Adrenal gland (tissue), 12 donors: ENCODE measurements around the gene ITGA6. TPM values are rescaled to one million over a fixed set of nuclear protein-coding genes. Genes with fewer than 3 reads are reported as not detected.

ENCODE experiments used
- DNase-seq, 7 donors: peaks; one replicate each; pipeline ENCODE4 v3.0.0-alpha.2; 2019 to 2020
- H3K27ac ChIP-seq, 5 donors: fragments of 200-600 bp; sonication (generic) in 4 of 5; 1 replicate in 3 of 5; 2 replicates in 2 of 5; pipeline versions ENCODE4 v1.5.1 to v1.8.0; 2016 to 2020; ENCODE audit warnings: mild to moderate bottlenecking in 1 of 5
- H3K27me3 ChIP-seq: fragments of 200-600 bp; 2 replicates; pipeline ENCODE4 v1.8.0; 2021
- H3K36me3 ChIP-seq, 2 donors: fragments of 200-600 bp; replicated peaks in 1 of 2; 1 replicate in 1 of 2; 2 replicates in 1 of 2; pipeline versions ENCODE4 v1.5.1 to v1.8.0; 2018 to 2022
- H3K4me1 ChIP-seq, 2 donors: fragments of 200-600 bp; replicated peaks in 1 of 2; 1 replicate in 1 of 2; 2 replicates in 1 of 2; pipeline versions ENCODE4 v1.5.1 to v1.8.0; 2018 to 2021
- H3K4me3 ChIP-seq, 4 donors: fragments of 200-600 bp; sonication (generic) in 3 of 4; one replicate each; pipeline ENCODE4 v1.5.1; 2016 to 2018
- H3K9me3 ChIP-seq, 3 donors: fragments of 200-600 bp; sonication (generic) in 1 of 3; replicated peaks in 1 of 3; 1 replicate in 2 of 3; 2 replicates in 1 of 3; pipeline versions ENCODE4 v1.5.1 to v1.8.0; 2016 to 2021
- POLR2A ChIP-seq, 2 donors: fragments of 450-650 bp; IDR thresholded peaks; one replicate each; pipeline ENCODE4 v1.6.1; 2017; ENCODE audit warnings: antibody characterized with exemption in 2 of 2, mild to moderate bottlenecking in 2 of 2, moderate library complexity in 1 of 2
- WGBS, 4 donors: extraction: QIAGEN DNeasy Blood & Tissue Kit in 2 of 4; methylation state at CpG; one replicate each; pipeline versions ENCODE4 v1.1.5 to v1.1.7; 2013 to 2017; 5-methylcytosine and 5-hydroxymethylcytosine counted together
- intact Hi-C, 2 donors: fragments of 100-400 bp; cut with DNase I; formaldehyde crosslinking; loops; one replicate each; pipeline versions ENCODE4 v1.14.1 to v1.15.0; 2022 to 2023
- polyA plus RNA-seq, 3 donors: library from polyadenylated mRNA; stranded (reverse); fragments of 200-250 nt in 2 of 3; fragments of 350-450 nt in 1 of 3; fragmentation: Illumina TruSeq in 1 of 3; extraction: RNeasy Lipid Tissue Mini Kit (QIAGEN cat#74804) in 1 of 3; gene quantifications; one replicate each; pipeline ENCODE4 v1.2.3, GENCODE V29; 2013 to 2014
- total RNA-seq, 9 donors: library from RNA; depleted of rRNA in 4 of 9; stranded (reverse); fragments of >200 nt in 4 of 9; fragments of 120-200 nt in 1 of 9; fragmentation: NEBNext Ultra II Directional in 1 of 9; extraction: Animal tissue kit (Norgen Biotek cat#: 25700) in 1 of 9; gene quantifications; one replicate each; pipeline versions ENCODE4 v1.1.0 to v1.2.4, GENCODE V29; 2013 to 2023
- TF ChIP-seq, protein P1 (sequence below), 6 experiments: fragments of 450-650 bp in 4 of 6; fragments of 200-600 bp in 2 of 6; sonication (generic) in 1 of 6; IDR thresholded peaks; 1 replicate in 5 of 6; 2 replicates in 1 of 6; pipeline versions ENCODE4 v1.5.1 to v1.8.0; 2016 to 2021; ENCODE audit warnings: antibody characterized with exemption in 6 of 6, mild to moderate bottlenecking in 2 of 6, moderate library complexity in 1 of 6
- donor health status: healthy with polysubstance abuse.
- donor health status: Bipolar disorder and iron deficiency.
- donor health status: DM: yes; HTN: yes; CAD: no.
- donor health status: DM: no; HTN: no; CAD: no.
- donor health status: DM: no; HTN: no; CAD: no.
- donor health status: DM: yes; HTN: yes; CAD: no.

Gene ITGA6
- total and polyA plus RNA-seq, 12 donors = 5.1 to 20.3 (median 10.0) TPM

DNA sequence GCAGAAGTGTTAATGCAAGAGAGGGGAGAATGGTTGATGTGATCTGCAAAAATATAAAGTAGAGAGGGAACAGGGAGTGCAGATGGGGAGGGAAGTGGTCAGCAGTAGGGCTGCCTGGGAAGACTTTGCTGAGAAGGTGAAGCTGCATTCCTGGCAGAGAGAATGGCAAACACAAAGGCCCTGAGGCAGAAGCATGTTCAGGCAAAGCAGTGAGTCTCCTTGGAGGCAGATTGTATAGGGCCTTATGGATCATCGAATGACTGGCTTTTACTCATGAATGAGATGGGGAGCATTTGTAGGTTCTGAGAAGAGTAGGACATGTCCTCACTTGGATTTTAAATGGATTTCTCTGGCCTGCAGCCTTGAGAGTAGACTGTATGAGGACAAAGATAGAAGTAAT is 9.5 kb downstream of the ITGA6 start:
- DNase-seq = no peak
- TF ChIP-seq, protein P1, sequence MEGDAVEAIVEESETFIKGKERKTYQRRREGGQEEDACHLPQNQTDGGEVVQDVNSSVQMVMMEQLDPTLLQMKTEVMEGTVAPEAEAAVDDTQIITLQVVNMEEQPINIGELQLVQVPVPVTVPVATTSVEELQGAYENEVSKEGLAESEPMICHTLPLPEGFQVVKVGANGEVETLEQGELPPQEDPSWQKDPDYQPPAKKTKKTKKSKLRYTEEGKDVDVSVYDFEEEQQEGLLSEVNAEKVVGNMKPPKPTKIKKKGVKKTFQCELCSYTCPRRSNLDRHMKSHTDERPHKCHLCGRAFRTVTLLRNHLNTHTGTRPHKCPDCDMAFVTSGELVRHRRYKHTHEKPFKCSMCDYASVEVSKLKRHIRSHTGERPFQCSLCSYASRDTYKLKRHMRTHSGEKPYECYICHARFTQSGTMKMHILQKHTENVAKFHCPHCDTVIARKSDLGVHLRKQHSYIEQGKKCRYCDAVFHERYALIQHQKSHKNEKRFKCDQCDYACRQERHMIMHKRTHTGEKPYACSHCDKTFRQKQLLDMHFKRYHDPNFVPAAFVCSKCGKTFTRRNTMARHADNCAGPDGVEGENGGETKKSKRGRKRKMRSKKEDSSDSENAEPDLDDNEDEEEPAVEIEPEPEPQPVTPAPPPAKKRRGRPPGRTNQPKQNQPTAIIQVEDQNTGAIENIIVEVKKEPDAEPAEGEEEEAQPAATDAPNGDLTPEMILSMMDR (IDR thresholded peaks at IDR 0.05) = no peak
- TF ChIP-seq POLR2A (IDR thresholded peaks at IDR 0.05) = no peak
- no peak overlapping the region for H3K4me3 ChIP-seq
- H3K36me3 ChIP-seq = no peaks in the 10 kb centered on the region
- no peak overlapping the region for H3K27ac ChIP-seq
- peaks cover 0 to 26% of the 10 kb centered on the region in 2 donors for H3K4me1 ChIP-seq
- 92 to 96% (median 95%) methylated on average over 1 of the region's 1 CpG for WGBS, 4 donors
- intact Hi-C loops = loop anchor here in 1 of 2 donors (10.0 kb wide), 1 partner anchor 1842 kb away; no protein-coding TSS in a partner anchor
- H3K9me3 ChIP-seq = no peaks in the 10 kb centered on the region
- no peaks in the 10 kb centered on the region for H3K27me3 ChIP-seq

DNA sequence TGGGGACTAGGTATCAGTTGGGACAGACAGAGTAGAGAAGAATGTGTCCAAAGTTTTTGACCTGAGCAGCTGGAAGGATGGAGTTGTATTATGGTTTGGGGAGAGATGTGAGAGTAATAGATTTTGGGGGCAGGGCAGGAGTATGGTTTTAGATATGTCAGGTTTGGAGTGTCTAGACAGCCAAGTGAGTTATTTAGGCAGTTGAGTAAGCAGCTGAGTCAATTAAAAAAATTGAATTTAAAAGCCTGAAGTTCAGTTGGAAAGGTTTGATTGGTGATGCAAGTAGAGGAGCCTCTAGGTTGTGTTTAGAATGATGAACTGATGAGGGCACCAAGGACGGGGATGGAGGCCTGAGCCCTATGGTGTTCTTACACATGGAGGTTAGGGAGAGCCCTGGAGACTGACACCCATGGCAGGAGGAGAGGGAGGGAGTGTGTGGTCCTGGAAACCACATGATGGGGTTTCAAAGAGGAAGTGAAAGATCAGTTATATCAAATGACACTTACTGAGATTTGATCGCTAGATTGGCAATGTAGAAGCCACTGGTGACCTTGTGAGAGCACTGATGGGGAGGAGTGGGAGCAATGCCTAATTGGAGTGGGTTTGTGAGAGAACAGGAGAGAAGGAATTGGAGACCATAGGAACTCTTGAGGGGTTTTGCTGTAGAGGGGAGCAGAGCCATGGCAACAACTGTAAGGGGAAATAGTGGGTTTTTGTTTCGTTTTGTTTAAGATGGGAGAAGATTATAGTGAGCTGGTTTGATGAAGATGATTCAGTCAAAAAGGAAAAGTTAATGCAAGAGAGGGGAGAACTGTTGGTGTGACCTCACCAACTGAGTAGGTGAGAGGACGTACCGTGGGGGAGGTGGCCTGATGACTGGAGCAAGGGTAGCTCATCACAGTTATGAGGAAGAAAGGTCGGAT is 10.3 kb downstream of the ITGA6 start:
- Histone ChIP-seq H3K36me3 (no peaks in the 10 kb centered on the region), H3K27ac (no peak overlapping the region), H3K27me3 (no peaks in the 10 kb centered on the region), H3K4me3 (no peak overlapping the region), H3K9me3 (no peaks in the 10 kb centered on the region), H3K4me1 (peaks cover 0 to 20% of the 10 kb centered on the region in 2 donors)
- intact Hi-C loops = loop anchor here in 1 of 2 donors (10.0 kb wide), 1 partner anchor 1843 kb away; no protein-coding TSS in a partner anchor
- DNase-seq = no peak
- TF ChIP-seq, protein P1 (IDR thresholded peaks at IDR 0.05) = no peak
- no peak for TF ChIP-seq POLR2A (IDR thresholded peaks at IDR 0.05)
- 73 to 78% (median 75%) methylated on average over 6 of the region's 6 CpGs for WGBS, 4 donors

DNA sequence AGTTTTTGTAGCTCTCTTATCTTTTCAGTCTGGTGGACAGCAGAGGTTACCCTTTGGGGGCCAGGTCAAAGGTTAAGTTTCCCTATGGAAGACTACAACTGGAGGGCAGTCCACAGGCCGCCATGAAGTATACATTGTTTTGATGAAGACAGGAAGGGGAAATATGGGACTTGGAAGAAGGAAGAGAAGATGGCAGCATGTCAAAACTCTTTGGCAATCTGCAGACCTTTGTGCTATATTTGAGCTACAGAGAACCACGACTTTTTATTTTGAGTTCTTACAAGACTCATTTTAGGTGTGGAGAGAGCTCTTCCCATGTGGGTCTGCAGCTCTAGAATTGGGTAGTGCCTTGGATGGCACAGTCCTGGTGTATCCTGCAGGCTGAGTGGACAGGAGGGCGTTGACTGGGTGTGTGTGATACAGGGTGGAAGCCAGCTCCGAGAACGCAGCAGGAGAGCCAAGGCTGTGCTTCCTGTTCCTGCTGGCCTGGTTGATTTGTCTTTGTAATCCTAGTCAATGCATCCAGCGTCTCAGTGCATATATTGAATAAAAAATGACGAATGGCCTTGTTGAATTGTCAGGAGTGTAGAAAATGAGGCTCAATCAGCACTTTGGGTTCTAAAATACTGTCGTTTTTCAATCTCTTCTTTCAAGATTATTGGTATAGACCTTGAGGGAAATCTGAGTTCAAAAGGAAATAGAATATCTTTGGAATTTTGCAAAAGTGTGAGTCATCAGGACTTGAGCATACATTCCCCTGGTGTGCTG is 11.5 kb downstream of the ITGA6 start:
- Histone ChIP-seq H3K4me3 (no peak overlapping the region), H3K4me1 (peaks cover 0 to 20% of the 10 kb centered on the region in 2 donors), H3K27me3 (no peaks in the 10 kb centered on the region), H3K27ac (peak overlapping the region in 1 of 5 donors; percentile 27), H3K9me3 (no peaks in the 10 kb centered on the region), H3K36me3 (no peaks in the 10 kb centered on the region)
- intact Hi-C loops = loop anchor here in 1 of 2 donors (10.0 kb wide), 1 partner anchor 1844 kb away; no protein-coding TSS in a partner anchor
- DNase-seq = peak in 2 of 7 donors; percentile 6 to 31
- no peak for TF ChIP-seq POLR2A (IDR thresholded peaks at IDR 0.05)
- TF ChIP-seq, protein P1 (IDR thresholded peaks at IDR 0.05) = no peak
- WGBS, 4 donors = 56 to 79% (median 67%) methylated on average over 8 of the region's 8 CpGs

DNA sequence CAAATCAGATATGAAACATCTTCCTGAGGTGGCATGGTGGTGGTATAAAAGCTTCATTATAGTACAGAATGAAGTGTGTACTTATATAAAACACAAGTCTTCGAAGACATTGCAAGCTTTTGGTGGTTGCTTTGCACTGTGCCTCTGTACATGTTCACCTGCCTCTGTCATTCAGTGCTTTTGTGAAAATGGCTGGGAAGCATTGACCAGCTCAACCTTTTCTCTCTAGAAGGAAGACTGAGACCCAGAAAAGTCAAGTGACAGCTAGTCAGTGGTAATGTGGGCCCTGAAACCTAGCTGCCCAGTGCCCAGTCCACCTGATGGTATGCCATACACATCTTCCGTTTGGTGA is 12.1 kb downstream of the ITGA6 start:
- H3K36me3 ChIP-seq = no peaks in the 10 kb centered on the region
- DNase-seq = no peak
- H3K27me3 ChIP-seq = no peaks in the 10 kb centered on the region
- H3K27ac ChIP-seq = no peak overlapping the region
- intact Hi-C loops = loop anchor here in 1 of 2 donors (10.0 kb wide), 1 partner anchor 1845 kb away; no protein-coding TSS in a partner anchor
- 80 to 94% (median 90%) methylated on average over 2 of the region's 2 CpGs for WGBS, 4 donors
- no peak overlapping the region for H3K4me3 ChIP-seq
- H3K9me3 ChIP-seq = no peaks in the 10 kb centered on the region
- no peak for TF ChIP-seq POLR2A (IDR thresholded peaks at IDR 0.05)
- TF ChIP-seq, protein P1 (IDR thresholded peaks at IDR 0.05) = no peak
- H3K4me1 ChIP-seq = peaks cover 0 to 20% of the 10 kb centered on the region in 2 donors
